HG02943 (cell line): ENCODE results near the gene SHTN1.
A peak's percentile ranks its signal among the peaks of the same experiment; 100 is the strongest.

ENCODE experiments used
- ATAC-seq: cut with Tn5 transposase; IDR thresholded peaks from one replicate; pipeline ENCODE4 v1.9.1; 2021; ENCODE audit warnings: mild to moderate bottlenecking, low read depth, moderate library complexity; ENCODE audit not compliant: unreplicated experiment

SHTN1 gene

GRCh38 chr10:116878123-116878522, 126.9 kb downstream of the SHTN1 start:
- ATAC-seq = no peak

- no peak for ATAC-seq
Measured at GRCh38 chr10:116877391-116877790, 127.6 kb downstream of the SHTN1 start.

GRCh38 chr10:116875897-116876296, 129.1 kb downstream of the SHTN1 start:
- no peak for ATAC-seq

- ATAC-seq = no peak
Measured at GRCh38 chr10:116873134-116873533, 131.9 kb downstream of the SHTN1 start.

GRCh38 chr10:116870949-116871348, 134.0 kb downstream of the SHTN1 start:
- no peak for ATAC-seq

GRCh38 chr10:116868722-116869121, 136.3 kb downstream of the SHTN1 start:
- ATAC-seq = no peak

- no peak for ATAC-seq
Measured at GRCh38 chr10:116868198-116868676, 136.8 kb downstream of the SHTN1 start.

GRCh38 chr10:116866987-116867595, 137.9 kb downstream of the SHTN1 start:
- ATAC-seq = no peak

- ATAC-seq = no peak
Measured at GRCh38 chr10:116866066-116866465, 138.9 kb downstream of the SHTN1 start.

- no peak for ATAC-seq
Measured at GRCh38 chr10:116864436-116864835, 140.6 kb downstream of the SHTN1 start.

- ATAC-seq = no peak
Measured at GRCh38 chr10:116861796-116862195, 143.2 kb downstream of the SHTN1 start.

GRCh38 chr10:116857156-116857555, 147.8 kb downstream of the SHTN1 start:
- no peak for ATAC-seq

- no peak for ATAC-seq
Measured at GRCh38 chr10:116853701-116854100, 151.3 kb downstream of the SHTN1 start.

- no peak for ATAC-seq
Measured at GRCh38 chr10:116853287-116853686, 151.7 kb downstream of the SHTN1 start.

- no peak for ATAC-seq
Measured at GRCh38 chr10:116852246-116852645, 152.7 kb downstream of the SHTN1 start.

GRCh38 chr10:116850058-116850611, 154.9 kb downstream of the SHTN1 start:
- no peak for ATAC-seq

GRCh38 chr10:116849248-116850057, 155.5 kb downstream of the SHTN1 start, which contains the start of gene ENO4:
TSS of gene ENO4 (plus strand) at chr10:116849499. CDS start at chr10:116849567, 68 bp downstream.
- no peak for ATAC-seq

- no peak for ATAC-seq
Measured at GRCh38 chr10:116848944-116849247, 156.1 kb downstream of the SHTN1 start.

GRCh38 chr10:116848032-116848943, 156.7 kb downstream of the SHTN1 start:
- ATAC-seq = peak; percentile 69

- ATAC-seq = no peak
Measured at GRCh38 chr10:116845823-116846222, 159.2 kb downstream of the SHTN1 start.
